ENCODE data around the gene USP48. TPM values are rescaled to one million over a fixed set of nuclear protein-coding genes. Genes with fewer than 3 reads are reported as not detected.

Gene USP48
- total and polyA plus RNA-seq, 2 of the 8 experiments (the other 6 are each of a cell fraction or from before 2014, with no cell fraction given): 12.8 to 83.5 TPM

- TF ChIP-seq TBP (IDR thresholded peaks at IDR 0.05; ENCODE audit: low read depth, low read length): no peak
- TF ChIP-seq CBX8 (IDR thresholded peaks at IDR 0.05; ENCODE audit: borderline replicate concordance, low read depth, low read length): no peak
- no peak for TF ChIP-seq SP1 (IDR thresholded peaks at IDR 0.05; ENCODE audit: low read depth, low read length)
- no peak for TF ChIP-seq PHF8 (conservative IDR thresholded peaks at IDR 0.05; ENCODE audit: low read depth, low read length)
These were observed 141.9 kb downstream of the USP48 start (continued) for GRCh38 chr1:21641076-21641475.
